Stimulated activated CD8-positive, alpha-beta memory T cell treated with anti-CD3 and anti-CD28 coated beads, Interleukin-15, amount 100 ng/mL, for 1 hour (primary cell): ENCODE results near the gene TTC9.

ENCODE experiments used
- DNase-seq: peaks from one replicate; pipeline ENCODE4 v3.0.0-alpha.2; 2020; ENCODE audit warnings: low read depth

TTC9 gene

DNA sequence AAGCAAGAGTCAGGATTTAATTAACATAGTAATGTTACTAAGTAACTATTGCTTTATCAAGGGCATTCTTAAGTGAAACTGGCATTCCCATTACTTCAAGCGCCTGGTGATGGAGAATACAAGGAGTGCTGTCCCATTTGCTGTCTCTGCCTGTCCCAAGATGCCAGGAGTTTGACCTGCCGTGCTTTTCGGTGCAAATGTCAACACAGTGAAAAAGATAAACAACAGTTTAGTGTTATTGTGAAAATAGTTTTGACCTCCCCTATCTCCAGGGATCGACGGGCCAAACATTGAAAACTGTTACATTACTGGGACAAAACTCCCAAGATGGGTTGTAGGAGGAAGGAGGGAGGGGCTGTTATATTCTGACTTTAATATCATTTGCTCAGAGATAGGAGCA, 74.8 kb downstream of the TTC9 start:
- DNase-seq, result no peak

GRCh38 chr14:70716958-70717357, 75.2 kb downstream of the TTC9 start:
- DNase-seq, result no peak

DNA sequence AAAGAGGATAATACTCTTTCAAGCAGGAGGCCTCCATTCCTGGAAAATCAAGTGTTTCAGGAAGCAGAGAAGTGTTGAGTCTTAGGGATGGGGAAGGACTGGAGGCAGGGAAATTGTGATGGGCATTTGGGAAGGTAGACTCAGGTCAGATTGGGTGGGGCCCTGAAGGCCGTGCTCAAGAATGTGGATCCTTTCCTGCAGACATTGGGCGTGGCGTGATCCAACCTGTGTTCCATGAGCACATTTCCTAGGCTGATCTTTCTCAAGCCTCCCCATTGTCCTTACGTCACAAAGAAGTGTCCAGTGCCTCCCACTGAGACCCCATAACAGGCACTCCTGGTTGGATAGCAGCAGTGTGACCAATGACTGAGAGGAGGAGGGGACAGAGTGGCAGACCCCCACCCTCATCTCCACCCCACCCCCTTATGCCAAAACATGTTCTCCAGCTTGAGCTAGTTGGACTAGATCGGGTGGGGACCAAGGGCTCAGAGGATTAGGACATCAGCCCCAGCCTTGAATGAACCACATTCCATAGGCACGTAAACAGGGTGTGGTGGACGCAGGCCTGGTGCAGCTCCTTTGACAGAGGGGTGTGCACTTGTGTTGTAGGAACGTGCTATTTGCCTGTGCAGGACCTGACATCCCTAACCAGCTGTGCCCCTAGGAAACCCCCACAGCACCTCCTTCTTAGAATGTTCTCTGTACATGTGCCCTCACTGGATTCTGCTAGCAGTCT, 76.8 kb downstream of the TTC9 start:
- no peak for DNase-seq

DNA sequence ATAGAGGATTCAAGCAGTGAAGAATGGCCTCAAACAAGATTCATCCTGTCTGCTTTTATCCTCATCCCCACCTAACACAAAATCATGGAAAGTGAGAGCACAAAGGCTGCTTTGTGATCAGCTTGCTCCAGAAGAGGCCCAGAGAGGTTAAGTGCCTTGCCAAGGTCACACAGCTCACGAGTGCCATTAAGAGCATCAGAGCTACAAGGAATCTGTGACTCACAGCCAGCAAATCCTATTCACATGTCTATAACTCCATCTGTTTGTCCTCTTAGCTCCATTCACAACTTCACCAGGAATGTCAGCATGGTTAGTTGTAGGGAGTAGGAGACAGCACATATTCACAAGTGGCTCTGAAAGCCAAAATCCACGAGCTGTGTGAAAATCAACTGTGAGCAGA, 79.8 kb downstream of the TTC9 start:
- no peak for DNase-seq

DNA sequence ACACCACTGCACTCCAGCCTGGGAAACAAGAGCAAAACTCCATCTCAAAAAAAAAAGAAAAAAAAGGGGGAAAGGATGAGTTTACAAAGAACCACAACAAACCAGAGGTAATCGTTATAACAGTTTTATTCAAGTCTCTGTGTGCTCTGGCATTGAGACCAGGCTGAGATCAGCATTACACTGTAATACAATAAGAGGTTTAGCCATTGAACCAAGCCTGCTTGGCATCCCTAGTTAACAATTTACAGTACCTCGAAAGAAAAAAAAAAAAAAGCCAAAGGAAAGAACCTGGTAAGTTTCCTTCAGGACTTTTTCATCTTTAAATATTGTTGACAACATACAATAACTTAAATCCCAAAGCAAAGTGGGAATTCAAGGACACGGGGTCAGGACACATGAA, 80.7 kb downstream of the TTC9 start:
- DNase-seq, result no peak

GRCh38 chr14:70723276-70723675, 81.6 kb downstream of the TTC9 start:
- no peak for DNase-seq

DNA sequence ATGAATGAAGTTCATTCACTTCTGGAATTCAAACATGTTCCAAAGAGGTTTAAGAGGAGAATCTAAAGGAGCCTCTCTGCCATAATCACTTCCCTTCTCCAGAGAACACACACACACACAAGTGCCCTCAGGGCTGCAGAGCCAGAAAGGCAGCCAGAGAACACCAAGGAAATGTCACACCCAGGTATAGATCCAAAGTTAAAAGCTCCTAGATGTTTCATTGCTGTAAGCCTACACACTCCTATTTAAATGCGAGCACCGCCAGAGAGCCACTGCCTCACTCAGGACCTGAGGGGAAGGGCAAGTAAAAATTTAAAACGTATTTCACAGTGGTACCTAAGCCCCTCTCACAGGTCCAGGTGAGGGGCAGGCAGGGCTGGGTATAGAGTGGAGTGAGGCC, 82.4 kb downstream of the TTC9 start:
- DNase-seq, result no peak

GRCh38 chr14:70724944-70725343, 83.2 kb downstream of the TTC9 start:
- DNase-seq, result no peak
